ENCODE results near the gene PGA5.

Gene PGA5

GRCh38 chr11:61297746-61298145 is 56.8 kb downstream of the PGA5 start:
- DNase-seq, result no peak

- no peak for DNase-seq
Measured at GRCh38 chr11:61298663-61299244, 57.8 kb downstream of the PGA5 start.
